NB4 (cell line): Measurements from ENCODE around the gene RHOT1.
"Not testable (repeated sequence)": the region's sequence is repeated elsewhere in the genome, so short reads cannot be mapped to it uniquely, and the experiment has no call there.

Experiments used
- DNase-seq: peaks from one replicate; pipeline ENCODE4 v3.0.0; 2010; ENCODE audit warnings: low read depth
- H3K4me3 ChIP-seq: one replicate; pipeline ENCODE4 v1.5.1; 2011; ENCODE audit warnings: mild to moderate bottlenecking, low read depth, low read length, moderate library complexity
- CTCF ChIP-seq: IDR thresholded peaks from one replicate; pipeline ENCODE4 v1.5.1; 2012; ENCODE audit warnings: low read depth, low read length
- MYC ChIP-seq: IDR thresholded peaks from 2 replicates; pipeline ENCODE4 v1.6.1; 2011; ENCODE audit warnings: low read depth, low read length
- POLR2A ChIP-seq: IDR thresholded peaks from 2 replicates; pipeline ENCODE4 v1.6.1; 2011; ENCODE audit warnings: mild to moderate bottlenecking; ENCODE audit not compliant: insufficient read length; ENCODE audit errors: extremely low read depth
- TF ChIP-seq, protein P1 (sequence below): IDR thresholded peaks from 2 replicates; pipeline ENCODE4 v1.6.1; 2011; ENCODE audit warnings: low read depth, low read length

Gene RHOT1

DNA sequence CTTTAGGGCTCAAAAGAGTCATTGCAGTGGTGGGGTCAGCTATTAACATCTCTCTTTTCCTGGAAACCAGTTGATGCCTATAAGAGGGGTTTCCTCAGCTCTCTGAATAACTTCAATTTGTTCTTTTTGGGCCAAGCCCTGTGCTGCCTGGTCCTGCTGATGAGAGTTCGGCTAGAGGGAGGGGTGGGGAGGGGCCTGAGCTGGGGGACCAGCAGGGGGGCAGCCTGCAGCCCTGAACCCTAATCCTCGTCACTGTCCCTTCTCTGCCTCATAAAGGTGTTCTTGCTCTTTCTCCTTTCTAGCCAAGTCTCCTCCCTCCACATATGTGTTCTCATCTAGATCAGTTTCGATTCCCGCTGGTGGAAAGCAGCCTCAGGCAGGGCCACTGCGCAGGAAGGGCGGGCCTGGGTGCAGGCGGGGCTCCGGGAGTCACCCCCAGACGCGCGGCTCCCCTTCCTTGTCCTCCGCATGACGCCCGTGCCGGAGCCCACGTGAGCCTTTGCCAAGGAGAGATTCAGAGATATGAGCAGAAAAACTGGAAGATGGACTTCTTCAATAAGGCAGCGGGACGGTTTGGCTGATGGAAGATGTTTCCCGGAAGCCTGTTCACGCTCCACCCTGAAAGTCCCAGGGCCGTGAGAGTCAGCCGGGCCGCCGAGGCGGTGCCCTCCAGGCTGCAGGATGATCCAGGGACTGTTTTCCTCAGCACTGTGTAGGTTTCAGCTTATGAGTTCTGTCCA, 15.0 kb upstream of the RHOT1 start:
- peak; percentile 87 for DNase-seq
- peak overlapping the region; percentile 84 for H3K4me3 ChIP-seq
- TF ChIP-seq MYC (no peak), CTCF (no peak), POLR2A (peak; percentile 29)
- TF ChIP-seq, protein P1, sequence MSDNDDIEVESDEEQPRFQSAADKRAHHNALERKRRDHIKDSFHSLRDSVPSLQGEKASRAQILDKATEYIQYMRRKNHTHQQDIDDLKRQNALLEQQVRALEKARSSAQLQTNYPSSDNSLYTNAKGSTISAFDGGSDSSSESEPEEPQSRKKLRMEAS: peak; percentile 60

DNA sequence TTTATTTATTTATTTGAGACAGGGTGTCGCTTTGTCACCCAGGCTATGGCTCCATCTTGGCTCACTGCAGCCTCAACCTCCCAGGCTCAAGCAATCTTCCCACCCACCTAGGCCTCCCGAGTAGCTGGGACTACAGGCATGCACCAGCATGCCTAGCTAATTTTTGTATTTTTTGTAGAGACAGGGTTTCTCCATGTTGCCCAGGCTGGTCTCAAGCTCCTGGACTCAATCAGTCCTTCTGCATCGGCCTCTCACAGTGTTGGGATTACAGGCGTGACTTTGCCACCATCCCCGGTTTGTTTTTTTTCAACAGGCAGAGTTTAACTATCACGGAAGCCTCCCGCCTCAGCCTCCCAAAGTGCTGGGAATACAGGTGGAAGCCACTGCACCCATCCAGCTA, 13.8 kb upstream of the RHOT1 start:
- DNase-seq: not testable (repeated sequence)
- H3K4me3 ChIP-seq: peak overlapping the region; percentile 84

DNA sequence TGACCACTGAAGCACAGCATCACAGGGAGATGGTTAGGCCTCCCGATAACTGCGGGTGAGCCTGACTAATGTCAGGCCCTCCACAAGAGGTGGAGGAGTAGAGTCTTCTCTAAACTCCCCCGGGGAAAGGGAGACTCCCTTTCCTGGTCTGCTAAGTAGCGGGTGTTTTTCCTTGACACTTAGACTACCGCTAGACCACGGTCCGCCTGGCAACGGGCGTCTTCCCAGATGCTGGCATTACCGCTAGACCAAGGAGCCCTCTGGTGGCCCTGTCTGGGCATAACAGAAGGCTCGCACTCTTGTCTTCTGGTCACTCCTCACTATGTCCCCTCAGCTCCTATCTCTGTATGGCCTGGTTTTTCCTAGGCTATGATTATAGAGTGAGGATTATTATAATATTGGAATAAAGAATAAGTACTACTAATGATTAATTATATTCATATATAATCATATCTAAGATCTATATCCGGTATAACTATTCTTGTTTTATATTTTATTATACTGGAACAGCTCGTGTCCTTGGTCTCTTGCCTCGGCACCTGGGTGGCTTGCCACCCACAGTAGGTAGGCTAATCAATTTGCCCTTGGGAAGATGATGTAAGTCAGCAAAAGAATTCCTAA, 6.7 kb upstream of the RHOT1 start:
- TF ChIP-seq CTCF: peak; percentile 12
- peak; percentile 49 for DNase-seq

DNA sequence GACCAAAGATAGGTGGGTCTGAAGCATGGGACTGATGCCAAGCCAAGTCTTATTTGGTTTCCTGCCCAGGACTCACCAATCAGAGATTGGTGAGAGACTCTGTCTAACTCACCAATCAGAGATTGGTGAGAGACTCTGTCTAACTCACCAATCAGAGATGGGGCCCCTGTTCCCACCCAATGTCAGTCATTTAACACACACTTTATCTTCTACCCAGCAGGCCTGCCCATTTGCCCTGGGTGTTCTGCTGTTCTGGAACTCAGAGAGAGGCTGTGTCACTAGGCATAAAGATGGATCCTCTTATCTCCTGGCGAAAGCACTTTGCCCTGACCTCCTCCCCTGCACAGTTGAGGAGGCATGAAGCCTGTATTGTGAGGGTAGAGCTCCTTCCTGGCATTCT, 5.4 kb upstream of the RHOT1 start:
- H3K4me3 ChIP-seq: no peak overlapping the region
- no peak for DNase-seq
- no peak for TF ChIP-seq MYC
- TF ChIP-seq, protein P1: no peak
- TF ChIP-seq POLR2A: no peak
- TF ChIP-seq CTCF: no peak

More for the DNA sequence above, 6.7 kb upstream of the RHOT1 start:
- not testable (repeated sequence) for H3K4me3 ChIP-seq

DNA sequence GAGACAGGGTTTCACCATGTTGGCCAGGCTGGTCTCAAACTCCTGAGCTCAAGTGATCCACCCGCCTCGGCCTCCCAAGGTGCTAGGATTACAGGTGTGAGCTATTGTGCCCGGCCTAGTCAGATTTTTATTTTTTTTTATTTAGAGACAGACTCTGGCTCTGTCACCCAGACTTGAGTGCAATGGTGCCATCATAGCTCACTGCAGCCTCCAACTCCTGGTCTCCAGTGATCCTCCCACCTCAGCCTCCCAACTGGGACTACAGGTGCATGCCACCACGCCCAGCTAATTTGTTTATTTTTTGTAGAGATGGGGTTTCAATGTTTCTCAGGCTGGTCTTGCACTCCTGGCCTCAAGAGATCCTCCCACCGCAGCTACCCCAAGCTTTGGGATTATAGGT, 2.8 kb upstream of the RHOT1 start:
- H3K4me3 ChIP-seq, DNase-seq: not testable (repeated sequence)

DNA sequence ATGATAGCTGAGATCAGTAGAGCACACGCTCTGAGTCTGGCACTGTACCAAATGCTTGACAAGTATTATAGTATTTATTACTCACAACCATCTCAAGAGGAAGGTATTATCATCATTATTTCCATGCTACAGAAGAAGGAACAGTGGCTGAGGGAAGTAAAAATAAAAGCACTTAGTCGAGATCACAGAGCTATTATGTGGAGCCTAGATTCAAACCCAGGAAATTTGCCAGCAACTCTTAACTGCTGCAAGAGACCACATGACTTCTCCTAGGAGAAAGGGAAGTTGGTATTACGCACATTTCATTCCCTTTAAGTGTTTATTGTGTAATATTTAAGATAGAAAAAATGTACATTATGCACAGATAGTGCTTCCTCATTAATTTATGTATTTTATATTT, 1.0 kb upstream of the RHOT1 start:
- H3K4me3 ChIP-seq: peak overlapping the region; percentile 85
- peak; percentile 93 for DNase-seq
- TF ChIP-seq POLR2A (no peak), CTCF (no peak), MYC (peak; percentile 80)
- TF ChIP-seq, protein P1: peak; percentile 86

- TF ChIP-seq CTCF (no peak), MYC (peak; percentile 1)
- peak overlapping the region; percentile 85 for H3K4me3 ChIP-seq
- DNase-seq: no peak
Measured at GRCh38 chr17:32141679-32142037, 644 bp upstream of the RHOT1 start.
